Neural cell (in vitro differentiated cells): ENCODE measurements around the gene S100P. TPM values are rescaled to one million over a fixed set of nuclear protein-coding genes. Genes with fewer than 3 reads are reported as not detected.
"Not testable (repeated sequence)": the region's sequence is repeated elsewhere in the genome, so short reads cannot be mapped to it uniquely, and the experiment has no call there.

Experiments used
- H2AFZ ChIP-seq: fragments of 200-600, 300-800 bp; sonication (generic), shearing (Covaris generic); 2 replicates; pipeline ENCODE4 v1.6.0; 2014; ENCODE audit warnings: low read depth, mild to moderate bottlenecking, antibody characterized with exemption, low read length, moderate library complexity
- H3F3A ChIP-seq: fragments of 200-600 bp; shearing (Covaris generic); 2 replicates; pipeline ENCODE4 v1.6.1; 2016; ENCODE audit warnings: mild to moderate bottlenecking, moderate library complexity, mixed read lengths, antibody characterized with exemption, low read length; ENCODE audit not compliant: insufficient read depth, poor library complexity, severe bottlenecking
- H3K27ac ChIP-seq: fragments of 200-600, 300-800 bp; sonication (generic), shearing (Covaris generic); 2 replicates; pipeline ENCODE4 v1.5.1; 2014; ENCODE audit warnings: mild to moderate bottlenecking, low read length, moderate library complexity
- H3K27me3 ChIP-seq: fragments of 300-800, 200-600 bp; sonication (generic), shearing (Covaris generic); 2 replicates; pipeline ENCODE4 v1.6.0; 2014; ENCODE audit warnings: mild to moderate bottlenecking, low read depth, low read length, moderate library complexity; ENCODE audit not compliant: insufficient read depth
- H3K36me3 ChIP-seq: fragments of 300-800, 200-600 bp; sonication (generic), shearing (Covaris generic); 2 replicates; pipeline ENCODE4 v1.5.1; 2014; ENCODE audit warnings: mild to moderate bottlenecking, antibody characterized with exemption, low read length, moderate library complexity; ENCODE audit not compliant: insufficient read depth
- H3K4me2 ChIP-seq: fragments of 300-800, 200-600 bp; sonication (generic), shearing (Covaris generic); 2 replicates; pipeline ENCODE4 v1.6.0; 2014; ENCODE audit warnings: mild to moderate bottlenecking, low read length
- H3K4me3 ChIP-seq: fragments of 300-800, 200-600 bp; sonication (generic), shearing (Covaris generic); 2 replicates; pipeline ENCODE4 v1.5.1; 2014; ENCODE audit warnings: mild to moderate bottlenecking, low read length, moderate library complexity
- H3K79me2 ChIP-seq: fragments of 200-600 bp; shearing (Covaris generic); replicated peaks from 2 replicates; pipeline ENCODE4 v1.6.0; 2014; ENCODE audit warnings: mild to moderate bottlenecking, low read length, moderate library complexity; ENCODE audit not compliant: insufficient read depth
- H3K9ac ChIP-seq: fragments of 300-800, 200-600 bp; sonication (generic), shearing (Covaris generic); 2 replicates; pipeline ENCODE4 v1.6.1; 2016; ENCODE audit warnings: mild to moderate bottlenecking, low read length, mixed read lengths
- H3K9me2 ChIP-seq: fragments of 200-600 bp; shearing (Covaris generic); 2 replicates; pipeline ENCODE4 v1.6.1; 2016; ENCODE audit warnings: mild to moderate bottlenecking, low read length, mixed read lengths; ENCODE audit not compliant: insufficient read depth
- H3K9me3 ChIP-seq: fragments of 200-600, 300-800 bp; sonication (generic), shearing (Covaris generic); 2 replicates; pipeline ENCODE4 v1.6.1; 2016; ENCODE audit warnings: mild to moderate bottlenecking, mixed run types, low read length, moderate library complexity, mixed read lengths
- H4K20me1 ChIP-seq: fragments of 200-600 bp; shearing (Covaris generic); 2 replicates; pipeline ENCODE4 v1.6.1; 2016; ENCODE audit warnings: mild to moderate bottlenecking, mixed run types; ENCODE audit not compliant: insufficient read depth
- EP300 ChIP-seq: fragments of 450-650 bp; conservative IDR thresholded peaks from 2 replicates; pipeline ENCODE4 v1.6.1; 2014; ENCODE audit warnings: antibody characterized with exemption, mild to moderate bottlenecking, moderate library complexity; ENCODE audit not compliant: poor library complexity, severe bottlenecking
- POLR2AphosphoS5 ChIP-seq: IDR thresholded peaks from 2 replicates; pipeline ENCODE4 v1.6.1; 2012
- TAF1 ChIP-seq: IDR thresholded peaks from 2 replicates; pipeline ENCODE4 v1.6.1; 2012; ENCODE audit warnings: low read depth
- polyA plus RNA-seq: library from polyadenylated mRNA; depleted of rRNA; stranded (reverse); fragments of >200 nt; gene quantifications from 2 replicates; pipeline ENCODE4 v1.2.3, GENCODE V29; 2014
- TF ChIP-seq, protein P1 (sequence below): fragments of 450-650 bp; IDR thresholded peaks from 2 replicates; pipeline ENCODE4 v1.5.1; 2014; ENCODE audit warnings: antibody characterized with exemption, mild to moderate bottlenecking, moderate library complexity; ENCODE audit not compliant: poor library complexity, severe bottlenecking

Gene S100P
- polyA plus RNA-seq, 1 donor from 2014 or later, result not detected

DNA sequence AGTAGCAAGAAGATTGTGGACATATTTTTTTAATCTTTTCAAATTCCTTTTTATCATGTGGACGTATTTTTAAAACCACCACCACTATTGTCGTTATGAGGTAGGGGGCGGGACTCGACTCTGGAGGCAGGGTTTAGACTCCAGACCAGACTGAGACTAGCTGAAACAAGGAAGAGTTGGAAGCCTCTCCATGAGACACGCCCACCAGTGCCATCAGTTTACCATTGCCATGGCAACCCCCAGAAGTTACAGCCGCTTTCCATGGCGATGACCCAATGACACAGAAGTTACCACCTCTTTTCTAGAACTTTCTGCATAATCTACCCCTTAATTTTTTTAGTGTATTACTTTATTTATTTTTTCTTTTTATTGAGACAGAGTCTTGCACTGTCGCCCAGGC is 44.5 kb upstream of the S100P start:
- Histone ChIP-seq H3K36me3 (no peaks in the 10 kb centered on the region), H3K27ac (no peak overlapping the region), H3K9me2 (no peaks in the 10 kb centered on the region), H3F3A (no peaks in the 10 kb centered on the region), H4K20me1 (no peaks in the 10 kb centered on the region), H3K79me2 (peaks cover 5% of the 10 kb centered on the region), H3K4me2 (no peak overlapping the region), H3K4me3 (no peak overlapping the region), H3K9me3 (no peaks in the 10 kb centered on the region), H2AFZ (no peak overlapping the region), H3K9ac (no peak overlapping the region), H3K27me3 (no peaks in the 10 kb centered on the region)
- TF ChIP-seq, protein P1, sequence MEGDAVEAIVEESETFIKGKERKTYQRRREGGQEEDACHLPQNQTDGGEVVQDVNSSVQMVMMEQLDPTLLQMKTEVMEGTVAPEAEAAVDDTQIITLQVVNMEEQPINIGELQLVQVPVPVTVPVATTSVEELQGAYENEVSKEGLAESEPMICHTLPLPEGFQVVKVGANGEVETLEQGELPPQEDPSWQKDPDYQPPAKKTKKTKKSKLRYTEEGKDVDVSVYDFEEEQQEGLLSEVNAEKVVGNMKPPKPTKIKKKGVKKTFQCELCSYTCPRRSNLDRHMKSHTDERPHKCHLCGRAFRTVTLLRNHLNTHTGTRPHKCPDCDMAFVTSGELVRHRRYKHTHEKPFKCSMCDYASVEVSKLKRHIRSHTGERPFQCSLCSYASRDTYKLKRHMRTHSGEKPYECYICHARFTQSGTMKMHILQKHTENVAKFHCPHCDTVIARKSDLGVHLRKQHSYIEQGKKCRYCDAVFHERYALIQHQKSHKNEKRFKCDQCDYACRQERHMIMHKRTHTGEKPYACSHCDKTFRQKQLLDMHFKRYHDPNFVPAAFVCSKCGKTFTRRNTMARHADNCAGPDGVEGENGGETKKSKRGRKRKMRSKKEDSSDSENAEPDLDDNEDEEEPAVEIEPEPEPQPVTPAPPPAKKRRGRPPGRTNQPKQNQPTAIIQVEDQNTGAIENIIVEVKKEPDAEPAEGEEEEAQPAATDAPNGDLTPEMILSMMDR, result no peak

DNA sequence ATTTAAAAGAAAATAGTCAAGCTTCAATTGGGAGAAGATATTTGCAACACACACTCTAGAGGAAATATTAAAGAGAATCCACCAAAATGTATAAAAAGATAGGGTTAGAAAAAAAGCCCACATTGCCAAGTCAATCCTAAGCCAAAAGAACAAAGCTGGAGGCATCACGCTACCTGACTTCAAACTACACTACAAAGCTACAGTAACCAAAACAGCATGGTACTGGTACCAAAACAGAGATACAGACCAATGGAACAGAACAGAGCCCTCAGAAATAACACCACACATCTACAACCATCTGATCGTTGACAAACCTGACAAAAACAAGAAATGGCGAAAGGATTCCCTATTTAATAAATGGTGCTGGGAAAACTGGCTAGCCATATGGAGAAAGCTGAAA is 39.5 kb upstream of the S100P start:
- H2AFZ ChIP-seq, H3K4me3 ChIP-seq, H3K9ac ChIP-seq, H3F3A ChIP-seq, H4K20me1 ChIP-seq, H3K9me3 ChIP-seq, H3K27ac ChIP-seq, H3K79me2 ChIP-seq, H3K27me3 ChIP-seq, H3K36me3 ChIP-seq, H3K9me2 ChIP-seq, H3K4me2 ChIP-seq: not testable (repeated sequence)

DNA sequence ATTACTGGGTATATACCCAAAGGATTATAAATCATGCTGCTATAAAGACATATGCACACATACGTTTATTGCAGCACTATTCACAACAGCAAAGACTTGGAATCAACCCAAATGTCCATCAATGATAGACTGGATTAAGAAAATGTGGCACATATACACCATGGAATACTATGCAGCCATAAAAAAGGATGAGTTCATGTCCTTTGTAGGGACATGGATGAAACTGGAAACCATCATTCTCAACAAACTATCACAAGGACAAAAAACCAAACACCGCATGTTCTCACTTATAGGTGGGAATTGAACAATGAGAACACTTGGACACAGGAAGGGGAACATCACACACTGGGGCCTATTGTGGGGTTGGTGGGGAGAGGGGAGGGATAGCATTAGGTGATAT is 38.4 kb upstream of the S100P start:
- not testable (repeated sequence) for H3K9me2 ChIP-seq, H2AFZ ChIP-seq, H3K27ac ChIP-seq, H4K20me1 ChIP-seq, H3K4me3 ChIP-seq, H3F3A ChIP-seq, H3K79me2 ChIP-seq, H3K9ac ChIP-seq, H3K4me2 ChIP-seq, H3K36me3 ChIP-seq, H3K9me3 ChIP-seq, H3K27me3 ChIP-seq

DNA sequence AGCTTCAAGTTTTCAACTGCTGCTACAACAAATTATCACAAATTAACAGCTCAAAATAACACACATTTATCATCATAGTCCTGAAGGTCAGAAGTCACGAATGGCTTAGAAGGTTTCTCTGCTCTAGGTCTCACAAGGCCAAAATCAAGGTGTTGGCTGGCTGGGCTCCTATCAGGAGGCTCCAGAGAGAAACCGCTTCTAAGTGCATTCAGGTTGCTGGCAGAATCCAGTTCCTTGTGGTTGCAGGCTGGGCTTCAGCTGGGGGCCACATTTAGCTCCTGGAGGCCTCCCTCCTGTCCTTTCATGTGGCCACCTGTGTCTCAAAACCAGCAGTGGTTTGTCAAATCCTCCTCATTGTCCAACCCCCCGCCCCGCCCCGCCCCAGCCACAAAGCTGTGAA is 37.8 kb upstream of the S100P start:
- Histone ChIP-seq H2AFZ (no peak overlapping the region), H3K27me3 (no peaks in the 10 kb centered on the region), H3K9ac (no peak overlapping the region), H3K4me2 (no peak overlapping the region), H3K4me3 (no peak overlapping the region), H3K9me3 (no peaks in the 10 kb centered on the region), H3K27ac (no peak overlapping the region), H3K79me2 (no peaks in the 10 kb centered on the region), H4K20me1 (no peaks in the 10 kb centered on the region), H3F3A (no peaks in the 10 kb centered on the region), H3K9me2 (no peaks in the 10 kb centered on the region), H3K36me3 (no peaks in the 10 kb centered on the region)
- TF ChIP-seq EP300 (no peak), POLR2AphosphoS5 (no peak), TAF1 (no peak)
